ENCODE measurements around the gene GPC6. TPM values are rescaled to one million over a fixed set of nuclear protein-coding genes. Genes with fewer than 3 reads are reported as not detected.

The GPC6 gene
- total RNA-seq, 1 donor from 2014 or later, result 63.0 TPM

DNA sequence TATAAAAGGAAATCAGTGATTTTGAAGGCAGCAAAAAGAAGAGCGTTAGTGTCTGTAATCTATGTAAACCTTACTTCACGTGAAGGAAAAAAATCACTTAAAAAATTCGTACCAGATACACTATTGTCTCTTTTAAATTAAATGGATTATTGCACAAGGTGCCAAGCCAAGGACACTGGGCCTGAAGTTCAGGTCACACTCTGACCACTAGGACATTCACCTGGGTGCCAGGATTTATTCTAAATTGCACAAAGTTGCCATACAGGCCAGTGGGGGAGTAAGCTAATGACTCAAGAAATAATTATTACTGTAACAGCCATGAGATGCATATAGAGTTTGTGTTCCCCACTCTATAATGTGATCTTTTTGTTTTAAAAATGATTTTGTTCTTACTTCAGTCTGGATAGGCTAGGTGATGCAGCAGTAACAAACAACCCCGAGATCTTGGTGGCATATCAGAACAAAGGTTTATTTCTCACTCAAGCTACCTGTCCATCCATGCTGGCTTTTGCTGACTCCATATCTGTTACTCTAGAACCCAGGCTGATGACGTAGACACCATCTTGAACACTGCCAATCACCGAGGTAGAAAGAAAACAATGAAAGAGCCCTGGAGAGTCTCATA, 1000.8 kb downstream of the GPC6 start:
- H3K4me3 ChIP-seq (ENCODE audit: insufficient read depth, low read depth, low read length), result no peak overlapping the region
- FAIRE-seq, result no peak
- peaks cover 2% of the 10 kb centered on the region for H3K36me3 Mint-ChIP-seq (ENCODE audit: low read depth, unreplicated experiment)
- H3K4me2 ChIP-seq (ENCODE audit: low read length), result no peak overlapping the region
- no peak overlapping the region for H3K9ac ChIP-seq (ENCODE audit: low read length)
- H3K4me1 ChIP-seq (ENCODE audit: insufficient read depth, low read length), result no peaks in the 10 kb centered on the region
- TF ChIP-seq CTCF (IDR thresholded peaks at IDR 0.05; ENCODE audit: insufficient read depth, low read depth, low read length) (no peak), EZH2 (IDR thresholded peaks at IDR 0.05; ENCODE audit: insufficient read depth, low read length) (no peak)
- no peak overlapping the region for H3K27ac Mint-ChIP-seq (ENCODE audit: unreplicated experiment)
- no peaks in the 10 kb centered on the region for H3K9me3 Mint-ChIP-seq (ENCODE audit: unreplicated experiment)
- H3K27me3 Mint-ChIP-seq (ENCODE audit: low read depth, unreplicated experiment), result no peaks in the 10 kb centered on the region
- peaks cover 2% of the 10 kb centered on the region for H3K4me1 Mint-ChIP-seq (ENCODE audit: low read depth, unreplicated experiment)
- no peaks in the 10 kb centered on the region for H3K27me3 ChIP-seq (ENCODE audit: insufficient read depth, low read length)
- no peak overlapping the region for H2AFZ ChIP-seq (ENCODE audit: low read depth, low read length)
- no peak overlapping the region for H3K27ac ChIP-seq (ENCODE audit: low read depth, low read length)
- no peak for DNase-seq (ENCODE audit: low read depth)
- H3K9me3 ChIP-seq (ENCODE audit: insufficient read depth, low read depth, low read length), result no peaks in the 10 kb centered on the region
- no peaks in the 10 kb centered on the region for H4K20me1 ChIP-seq (ENCODE audit: insufficient read depth, low read length)
- H3K36me3 ChIP-seq (ENCODE audit: insufficient read depth, low read length), result no peaks in the 10 kb centered on the region
- no peak overlapping the region for H3K4me3 Mint-ChIP-seq (ENCODE audit: unreplicated experiment)
- no peaks in the 10 kb centered on the region for H3K79me2 ChIP-seq (ENCODE audit: insufficient read depth, low read length)

DNA sequence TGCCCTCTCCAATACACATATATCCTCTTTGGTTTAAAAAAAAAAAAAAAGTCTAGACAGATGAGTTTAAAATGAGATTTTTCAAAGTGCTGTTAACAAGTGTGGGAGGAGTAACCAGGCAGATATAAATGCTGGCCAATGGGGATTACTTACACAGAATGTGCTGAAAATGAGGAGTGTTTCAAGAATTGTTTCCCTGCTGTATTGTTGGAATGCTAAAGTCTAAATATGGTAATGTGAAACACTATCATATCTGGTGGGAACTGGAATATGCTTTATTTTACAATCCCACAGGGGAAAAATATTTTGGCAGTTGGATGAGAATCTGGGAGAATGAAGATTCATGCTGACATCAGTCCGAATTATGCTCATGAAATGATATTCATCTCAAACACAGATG, 1002.2 kb downstream of the GPC6 start:
- Histone ChIP-seq H3K36me3 (ENCODE audit: insufficient read depth, low read length) (no peaks in the 10 kb centered on the region), H2AFZ (ENCODE audit: low read depth, low read length) (no peak overlapping the region), H3K4me2 (ENCODE audit: low read length) (no peak overlapping the region), H3K9me3 (ENCODE audit: insufficient read depth, low read depth, low read length) (no peaks in the 10 kb centered on the region), H3K79me2 (ENCODE audit: insufficient read depth, low read length) (no peaks in the 10 kb centered on the region), H3K27ac (ENCODE audit: low read depth, low read length) (no peak overlapping the region), H3K27me3 (ENCODE audit: insufficient read depth, low read length) (no peaks in the 10 kb centered on the region), H3K4me3 (ENCODE audit: insufficient read depth, low read depth, low read length) (no peak overlapping the region), H4K20me1 (ENCODE audit: insufficient read depth, low read length) (no peaks in the 10 kb centered on the region), H3K9ac (ENCODE audit: low read length) (no peak overlapping the region), H3K4me1 (ENCODE audit: insufficient read depth, low read length) (peaks cover 9% of the 10 kb centered on the region)
- no peak overlapping the region for H3K27ac Mint-ChIP-seq (ENCODE audit: unreplicated experiment)
- no peaks in the 10 kb centered on the region for H3K27me3 Mint-ChIP-seq (ENCODE audit: low read depth, unreplicated experiment)
- DNase-seq (ENCODE audit: low read depth), result no peak
- no peak overlapping the region for H3K4me3 Mint-ChIP-seq (ENCODE audit: unreplicated experiment)
- no peaks in the 10 kb centered on the region for H3K36me3 Mint-ChIP-seq (ENCODE audit: low read depth, unreplicated experiment)
- peaks cover 11% of the 10 kb centered on the region for H3K4me1 Mint-ChIP-seq (ENCODE audit: low read depth, unreplicated experiment)
- FAIRE-seq, result no peak
- H3K9me3 Mint-ChIP-seq (ENCODE audit: unreplicated experiment), result no peaks in the 10 kb centered on the region
- TF ChIP-seq CTCF (IDR thresholded peaks at IDR 0.05; ENCODE audit: insufficient read depth, low read depth, low read length) (no peak), EZH2 (IDR thresholded peaks at IDR 0.05; ENCODE audit: insufficient read depth, low read length) (no peak)

- H3K36me3 Mint-ChIP-seq (ENCODE audit: low read depth, unreplicated experiment), result no peaks in the 10 kb centered on the region
- Histone ChIP-seq H3K9me3 (ENCODE audit: insufficient read depth, low read depth, low read length) (no peaks in the 10 kb centered on the region), H3K4me3 (ENCODE audit: insufficient read depth, low read depth, low read length) (no peak overlapping the region), H4K20me1 (ENCODE audit: insufficient read depth, low read length) (no peaks in the 10 kb centered on the region), H3K79me2 (ENCODE audit: insufficient read depth, low read length) (no peaks in the 10 kb centered on the region), H3K4me1 (ENCODE audit: insufficient read depth, low read length) (peaks cover 17% of the 10 kb centered on the region), H3K4me2 (ENCODE audit: low read length) (no peak overlapping the region), H2AFZ (ENCODE audit: low read depth, low read length) (no peak overlapping the region), H3K9ac (ENCODE audit: low read length) (no peak overlapping the region), H3K36me3 (ENCODE audit: insufficient read depth, low read length) (no peaks in the 10 kb centered on the region), H3K27me3 (ENCODE audit: insufficient read depth, low read length) (no peaks in the 10 kb centered on the region), H3K27ac (ENCODE audit: low read depth, low read length) (no peak overlapping the region)
- no peak overlapping the region for H3K4me3 Mint-ChIP-seq (ENCODE audit: unreplicated experiment)
- FAIRE-seq (peak; percentile 5), DNase-seq (ENCODE audit: low read depth) (no peak)
- H3K4me1 Mint-ChIP-seq (ENCODE audit: low read depth, unreplicated experiment), result peaks cover 31% of the 10 kb centered on the region
- TF ChIP-seq CTCF (IDR thresholded peaks at IDR 0.05; ENCODE audit: insufficient read depth, low read depth, low read length) (no peak), EZH2 (IDR thresholded peaks at IDR 0.05; ENCODE audit: insufficient read depth, low read length) (no peak)
- H3K9me3 Mint-ChIP-seq (ENCODE audit: unreplicated experiment), result peaks cover 2% of the 10 kb centered on the region
- H3K27me3 Mint-ChIP-seq (ENCODE audit: low read depth, unreplicated experiment), result no peaks in the 10 kb centered on the region
- H3K27ac Mint-ChIP-seq (ENCODE audit: unreplicated experiment), result peak overlapping the region; percentile 42
Measured at GRCh38 chr13:94232161-94232950, 1005.7 kb downstream of the GPC6 start.

Measured in astrocyte (in vitro differentiated cells and primary cell).